GM19438 (cell line): Measurements from ENCODE around the gene LYRM4.

Experiments
- ATAC-seq: cut with Tn5 transposase; IDR thresholded peaks from one replicate; pipeline ENCODE4 v1.9.1; 2021; ENCODE audit warnings: low read depth; ENCODE audit not compliant: unreplicated experiment

LYRM4 gene

DNA sequence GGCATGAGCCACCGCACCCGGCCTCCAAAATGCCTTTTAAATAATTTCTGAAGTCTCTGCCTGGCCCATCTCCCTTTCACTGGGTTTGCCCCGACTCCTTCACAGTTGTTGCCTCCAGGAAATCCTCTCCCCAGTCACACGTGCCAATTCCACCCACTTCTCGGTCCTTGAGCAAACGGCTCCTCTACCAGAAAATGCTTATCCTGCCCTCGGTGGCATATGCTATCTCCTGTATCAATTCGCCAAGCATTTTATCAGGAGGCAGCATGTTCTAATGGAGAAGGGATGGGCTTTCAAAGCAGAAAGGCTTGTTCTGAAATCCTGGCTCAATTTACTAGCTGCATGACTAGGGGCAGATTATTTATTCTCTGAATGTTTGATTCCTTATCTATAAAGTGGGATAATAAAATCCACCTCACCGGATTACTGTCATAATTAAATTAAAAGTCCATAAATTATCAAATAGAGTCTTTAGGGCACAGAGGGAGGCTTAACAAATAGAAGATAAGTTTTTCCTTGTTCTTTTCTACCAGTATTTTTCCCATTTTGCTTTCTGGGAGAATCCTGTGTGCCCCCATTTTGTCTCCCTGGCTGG is 109.3 kb downstream of the LYRM4 start:
- no peak for ATAC-seq

DNA sequence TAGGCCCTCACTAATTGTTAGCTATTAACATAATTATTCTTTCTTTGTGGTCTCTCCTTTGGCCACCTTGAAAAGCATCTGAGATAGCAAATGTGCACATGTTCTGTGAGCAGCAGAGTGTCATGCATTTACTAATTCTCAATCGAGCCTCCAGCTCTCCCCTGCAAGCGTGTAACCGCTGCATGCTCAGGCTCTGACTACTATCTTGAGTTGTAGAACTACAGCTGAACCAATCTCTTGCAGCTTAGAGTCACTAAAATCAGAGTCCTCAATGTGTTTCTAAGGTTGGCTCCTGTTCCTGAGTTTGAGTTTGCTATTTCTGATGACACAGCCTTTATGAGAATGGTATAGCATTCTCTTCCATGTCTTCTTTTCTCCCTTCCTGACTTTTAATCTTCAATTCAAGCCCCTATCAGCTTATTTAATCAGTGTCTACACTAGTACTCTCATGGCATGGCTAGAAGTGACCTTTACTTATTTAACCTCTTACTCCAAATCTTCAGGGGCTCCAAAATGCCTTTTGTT is 110.1 kb downstream of the LYRM4 start:
- no peak for ATAC-seq

DNA sequence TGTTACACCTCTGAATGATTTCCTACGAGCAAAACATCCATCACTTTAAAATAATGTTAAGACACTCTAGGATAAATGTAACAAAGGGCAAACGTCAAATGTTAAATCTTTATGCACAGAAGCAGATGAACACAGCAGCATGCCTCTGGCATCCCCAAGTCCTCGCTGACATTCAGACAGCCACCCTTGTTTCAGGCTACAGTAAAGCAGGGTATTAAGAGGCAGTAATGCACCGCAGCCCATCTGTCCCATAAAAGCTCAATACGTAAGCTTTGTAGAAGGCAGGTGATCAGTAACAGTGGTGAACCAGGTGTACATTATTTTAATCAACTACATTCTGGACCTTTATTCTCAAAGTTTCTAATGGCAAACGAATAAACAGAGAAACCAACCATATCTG is 110.9 kb downstream of the LYRM4 start:
- ATAC-seq: no peak

DNA sequence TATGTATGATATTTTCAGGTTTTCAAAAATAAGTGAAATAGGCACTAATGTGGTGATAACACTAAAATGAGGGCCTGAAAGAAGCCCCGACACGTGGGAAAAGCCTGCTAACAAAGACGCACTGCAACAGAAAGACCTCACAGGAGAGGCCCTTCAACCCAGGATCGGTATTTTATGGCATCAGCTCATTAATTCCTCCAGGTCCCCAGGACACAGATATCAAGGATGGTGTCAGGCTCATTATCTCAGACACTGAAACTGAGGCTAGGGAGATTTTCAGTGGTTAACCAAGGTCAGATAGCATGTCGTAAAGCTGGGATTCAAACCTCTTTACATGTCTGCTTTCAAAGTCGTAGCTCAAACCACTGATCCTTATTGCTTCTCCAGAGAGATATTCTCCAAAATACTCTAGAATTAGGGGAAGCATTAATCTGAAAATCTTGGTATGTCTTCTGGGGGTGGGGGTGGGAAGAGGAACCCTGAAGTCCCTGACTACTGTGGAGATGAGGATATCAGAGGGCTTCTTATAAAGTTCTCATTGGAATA is 111.5 kb downstream of the LYRM4 start:
- no peak for ATAC-seq

DNA sequence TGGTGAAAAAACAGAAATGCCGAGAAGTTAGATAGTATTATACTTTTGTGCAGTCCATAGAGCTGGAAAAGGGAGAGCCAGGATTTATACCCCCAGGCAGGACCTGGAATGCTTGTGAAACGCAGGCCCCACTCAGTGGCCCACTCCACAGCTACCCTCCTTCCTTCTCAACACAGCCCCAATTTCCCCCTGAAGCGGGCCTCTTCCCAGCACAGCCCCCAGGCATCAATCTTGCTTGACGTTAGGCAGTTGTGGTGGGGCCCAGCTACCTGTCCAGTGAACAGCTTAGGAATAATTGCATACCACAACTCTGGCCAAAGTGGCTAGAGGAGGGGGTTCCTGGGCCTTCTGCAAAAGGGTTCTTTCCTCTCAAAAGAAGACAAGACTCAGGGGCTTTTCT is 114.4 kb downstream of the LYRM4 start:
- ATAC-seq: no peak

DNA sequence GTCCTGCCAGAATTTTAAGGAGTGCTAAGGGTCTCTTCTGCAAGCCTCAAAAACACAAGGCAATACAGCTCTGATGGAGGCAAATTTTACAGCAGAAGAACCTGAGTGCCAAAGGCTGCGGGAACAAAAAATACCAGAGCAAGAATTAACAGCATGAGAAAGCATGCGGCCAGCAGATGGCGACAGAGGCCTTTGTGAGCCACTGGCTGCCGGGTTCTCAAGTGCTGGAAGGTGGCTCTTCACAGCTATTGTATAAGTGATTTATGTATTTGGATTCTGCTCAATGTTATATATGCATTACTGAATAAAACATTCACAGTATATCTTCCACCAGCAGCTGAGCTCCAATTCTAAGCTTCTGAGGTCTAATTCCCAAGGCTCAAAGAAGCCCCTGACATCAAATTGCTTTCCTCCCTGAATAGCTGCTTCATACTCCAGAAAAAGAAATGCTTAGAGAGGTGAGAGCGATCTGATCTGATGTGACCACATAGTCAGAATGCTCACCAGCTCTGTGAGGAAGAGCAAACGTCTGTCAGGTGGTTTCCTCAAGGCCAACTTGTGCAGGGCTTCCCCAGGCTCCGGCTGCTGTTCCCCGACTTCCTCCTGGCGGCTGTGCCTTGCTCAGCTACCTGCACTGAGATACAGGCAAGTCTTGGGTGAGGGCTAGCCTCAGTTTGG is 117.0 kb downstream of the LYRM4 start:
- no peak for ATAC-seq

DNA sequence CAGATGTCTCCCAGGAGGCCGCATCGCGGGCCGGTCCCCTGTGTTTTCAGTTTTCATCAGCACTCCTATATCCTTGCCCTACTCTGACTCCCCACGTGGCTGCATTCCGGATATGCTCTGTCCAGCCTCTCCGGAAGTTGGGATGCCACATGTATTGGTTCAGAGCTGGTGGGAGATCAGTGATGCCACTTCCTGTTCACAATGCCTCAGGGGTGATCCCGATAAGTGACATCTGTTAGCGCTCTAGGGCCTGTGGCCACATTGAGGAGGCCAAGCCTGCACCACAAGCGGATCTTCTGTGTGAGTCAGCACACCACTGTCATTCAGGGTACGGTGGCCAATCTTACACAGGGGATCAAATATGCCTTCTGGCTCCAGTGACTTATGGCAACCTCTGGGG is 117.8 kb downstream of the LYRM4 start:
- no peak for ATAC-seq

DNA sequence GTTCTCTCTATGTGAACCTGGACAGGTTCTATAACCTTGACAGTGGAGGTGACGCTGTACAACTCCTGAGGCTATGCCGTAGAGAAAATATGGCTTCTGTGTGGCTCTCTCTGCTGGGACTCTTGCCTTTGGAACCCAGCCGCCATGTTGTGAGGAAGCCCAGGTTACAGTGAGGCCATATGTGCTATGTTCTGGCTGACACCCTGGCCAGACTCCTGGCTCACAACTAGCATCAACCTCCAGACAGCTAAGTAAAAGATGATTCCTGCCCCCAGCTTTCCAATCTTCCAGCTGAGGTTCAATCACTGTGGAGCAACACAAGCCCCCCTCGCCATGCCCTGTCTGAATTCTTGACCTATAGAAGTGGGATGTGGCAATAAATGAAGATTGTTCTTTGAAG is 118.6 kb downstream of the LYRM4 start:
- ATAC-seq: no peak

DNA sequence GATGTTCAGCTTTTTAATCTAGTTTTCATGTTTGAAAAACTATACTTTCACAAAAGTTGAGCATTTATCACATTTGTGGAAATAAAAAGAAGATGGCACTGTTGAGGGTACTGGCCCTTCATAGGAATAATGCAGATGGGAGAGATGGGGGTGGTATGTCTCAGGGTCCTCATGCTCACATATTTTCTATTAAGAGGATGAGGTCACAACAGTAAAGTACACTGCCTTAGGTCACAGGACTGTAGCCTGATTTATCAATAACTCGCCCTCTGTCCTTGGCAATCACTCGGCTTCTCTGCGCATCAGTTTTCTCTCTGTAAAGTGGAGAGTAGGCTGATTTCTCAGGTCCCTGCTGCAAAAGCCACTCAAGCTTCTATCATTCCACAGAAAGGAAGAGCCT is 119.7 kb downstream of the LYRM4 start:
- no peak for ATAC-seq

DNA sequence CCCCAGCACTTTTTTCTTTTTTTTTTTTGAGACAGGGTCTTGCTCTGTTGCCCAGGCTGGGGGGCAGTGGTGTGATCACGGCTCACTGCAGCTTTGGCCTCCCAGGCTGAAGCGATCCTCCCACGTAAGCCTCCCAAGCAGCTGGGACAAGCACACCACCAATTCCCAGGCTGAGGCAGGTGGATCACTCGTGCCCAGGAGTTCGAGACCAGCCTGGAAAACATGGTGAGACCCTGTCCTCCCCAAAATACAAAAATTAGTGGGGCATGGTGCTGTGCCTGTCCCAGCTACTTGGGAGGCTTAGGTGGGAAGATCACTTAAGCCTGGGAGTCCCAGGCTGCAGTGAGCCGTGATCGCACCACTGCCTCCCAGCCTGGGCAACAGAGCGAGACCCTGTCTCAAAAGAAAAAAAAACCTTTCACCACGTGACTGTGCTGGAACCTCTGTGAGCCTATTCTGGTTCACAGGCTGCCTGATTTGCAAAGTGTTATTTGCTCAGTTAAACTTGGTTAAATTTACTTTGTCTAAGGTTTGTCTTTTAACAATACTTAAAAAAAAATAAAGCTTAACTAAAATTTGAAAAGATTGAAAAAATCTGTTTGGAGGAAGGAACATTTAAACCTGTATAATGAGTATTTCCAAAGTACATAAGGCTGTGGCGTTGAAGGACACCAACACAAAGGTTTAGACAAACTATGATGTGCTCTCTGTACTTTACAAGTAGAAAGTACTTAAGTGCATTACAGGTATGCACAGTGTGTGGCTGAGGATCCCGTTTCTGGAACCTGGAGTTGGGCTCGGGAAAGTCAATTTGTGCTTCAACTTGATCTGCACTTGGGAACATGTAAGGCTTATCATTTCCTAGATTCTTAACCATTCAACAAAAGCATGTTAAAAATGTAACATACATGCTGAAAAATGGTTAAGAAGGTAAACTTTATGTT is 120.7 kb downstream of the LYRM4 start:
- ATAC-seq: no peak

DNA sequence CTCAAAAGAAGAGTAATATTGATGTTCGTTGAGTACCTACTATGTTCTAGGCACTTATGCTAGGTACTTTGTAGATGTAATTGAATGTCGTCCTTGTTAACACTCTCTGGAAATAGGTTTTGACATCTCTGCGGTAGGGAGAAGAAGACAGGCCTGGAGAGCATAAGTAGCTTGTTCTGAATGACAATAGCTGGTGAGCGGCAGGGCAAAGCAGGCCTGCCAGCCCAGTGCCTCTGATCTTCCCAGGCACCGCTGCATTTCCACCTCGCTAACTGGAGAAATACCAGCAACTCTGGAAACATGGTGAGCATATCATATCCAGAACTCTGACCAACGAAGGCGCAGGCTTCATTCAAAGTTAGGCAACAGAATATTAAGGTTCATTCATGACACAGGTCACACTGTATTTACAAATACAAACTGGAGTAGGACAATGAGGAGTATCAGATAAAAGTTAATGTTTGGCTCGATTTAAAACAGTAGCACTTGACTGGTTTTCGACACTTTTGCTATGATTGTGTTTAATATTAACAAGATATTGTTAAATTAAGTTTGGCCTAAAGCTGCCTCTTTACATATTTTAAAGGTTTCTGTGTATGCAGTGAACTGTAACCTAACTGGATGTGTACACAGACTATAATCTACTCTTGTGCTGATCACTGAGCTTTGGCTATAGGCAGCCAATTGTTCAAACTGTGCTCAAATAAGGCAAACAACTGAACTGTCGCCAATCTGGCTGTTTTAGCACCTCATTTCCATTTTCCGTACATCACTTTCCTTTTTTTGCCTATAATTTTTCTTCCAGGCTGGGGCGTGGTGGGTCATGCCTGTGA is 121.5 kb downstream of the LYRM4 start:
- ATAC-seq: no peak

DNA sequence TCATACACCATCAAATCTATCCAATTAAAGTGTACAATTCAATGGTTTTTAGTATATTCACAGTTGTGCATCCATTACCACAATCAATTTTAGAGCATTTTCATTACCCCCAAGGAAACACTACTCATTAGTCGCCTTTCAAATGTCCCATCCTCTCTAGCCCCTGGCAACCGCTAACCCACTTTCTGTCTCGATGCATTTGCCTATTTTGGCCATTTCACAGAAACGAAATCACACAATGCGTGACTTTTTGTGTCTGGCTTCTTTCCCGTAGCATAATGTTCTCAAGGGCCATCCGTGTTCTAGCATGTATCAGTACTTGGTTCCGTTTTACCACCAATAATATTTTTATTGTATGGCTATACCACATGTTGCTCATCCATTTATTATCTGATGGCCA is 123.9 kb downstream of the LYRM4 start:
- no peak for ATAC-seq

DNA sequence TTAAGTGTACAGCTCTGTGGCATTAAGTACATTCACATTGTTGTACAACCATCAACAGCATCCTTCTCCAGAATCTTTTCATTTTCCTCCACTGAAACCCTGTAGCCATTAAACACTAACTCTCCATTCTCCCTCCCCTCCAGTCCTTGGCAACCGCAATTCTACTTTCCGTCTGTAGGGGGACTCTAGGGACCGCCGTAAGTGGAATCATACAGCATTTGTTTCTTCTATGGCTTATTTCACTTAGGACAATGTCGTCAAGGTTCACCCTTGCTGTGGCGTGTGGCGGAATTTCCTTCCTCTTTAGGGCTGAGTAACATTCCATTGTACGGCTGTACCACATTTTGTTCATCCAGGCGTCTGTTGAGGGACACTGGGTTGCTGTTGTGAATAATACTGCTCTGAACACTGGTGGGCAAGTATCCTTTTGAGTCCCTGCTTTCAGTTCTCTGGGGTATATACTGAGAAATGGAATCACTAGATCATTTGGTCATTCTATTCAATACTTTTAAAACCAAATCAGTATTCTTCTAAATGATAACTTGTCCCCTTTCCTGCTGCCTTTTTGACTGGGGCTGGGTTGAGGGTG is 124.9 kb downstream of the LYRM4 start:
- no peak for ATAC-seq

DNA sequence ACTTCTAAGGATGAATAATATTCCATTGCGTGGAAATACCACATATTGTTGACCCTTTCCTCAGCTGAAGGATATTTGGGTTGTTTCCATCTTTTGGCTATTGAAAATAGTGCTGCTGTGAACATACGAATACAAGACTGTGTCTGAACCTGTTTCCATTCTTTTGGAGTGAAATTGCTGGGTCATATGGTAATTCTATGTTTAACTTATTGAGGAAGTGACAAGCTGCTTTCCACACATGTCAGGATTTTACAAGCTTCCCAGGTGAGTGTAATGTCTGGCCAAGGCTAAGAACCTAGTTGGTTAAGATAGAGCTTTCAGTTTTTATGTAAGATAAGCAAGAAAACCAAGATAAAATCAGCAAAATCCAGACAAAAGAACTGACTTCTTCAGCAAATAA is 126.8 kb downstream of the LYRM4 start:
- ATAC-seq: no peak

DNA sequence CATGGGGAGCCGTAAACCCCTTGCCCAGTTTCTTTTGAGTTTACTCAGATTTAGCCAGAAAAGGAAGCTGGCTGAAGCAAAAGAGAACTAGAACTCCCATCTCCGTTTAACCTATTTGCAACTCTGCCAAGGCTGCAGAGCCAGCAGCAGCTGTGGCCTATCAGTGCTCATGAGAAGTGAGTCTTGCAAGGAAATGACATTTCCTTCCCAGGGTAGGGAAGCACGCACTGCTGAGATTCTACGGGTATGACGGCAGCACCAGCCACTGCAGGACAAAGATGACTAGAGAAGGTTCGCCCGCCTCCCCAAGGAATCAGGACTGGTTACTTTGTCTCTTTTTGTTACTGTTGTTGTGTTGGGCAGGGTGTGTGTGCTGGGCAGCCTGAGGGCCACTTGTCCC is 128.0 kb downstream of the LYRM4 start:
- no peak for ATAC-seq

DNA sequence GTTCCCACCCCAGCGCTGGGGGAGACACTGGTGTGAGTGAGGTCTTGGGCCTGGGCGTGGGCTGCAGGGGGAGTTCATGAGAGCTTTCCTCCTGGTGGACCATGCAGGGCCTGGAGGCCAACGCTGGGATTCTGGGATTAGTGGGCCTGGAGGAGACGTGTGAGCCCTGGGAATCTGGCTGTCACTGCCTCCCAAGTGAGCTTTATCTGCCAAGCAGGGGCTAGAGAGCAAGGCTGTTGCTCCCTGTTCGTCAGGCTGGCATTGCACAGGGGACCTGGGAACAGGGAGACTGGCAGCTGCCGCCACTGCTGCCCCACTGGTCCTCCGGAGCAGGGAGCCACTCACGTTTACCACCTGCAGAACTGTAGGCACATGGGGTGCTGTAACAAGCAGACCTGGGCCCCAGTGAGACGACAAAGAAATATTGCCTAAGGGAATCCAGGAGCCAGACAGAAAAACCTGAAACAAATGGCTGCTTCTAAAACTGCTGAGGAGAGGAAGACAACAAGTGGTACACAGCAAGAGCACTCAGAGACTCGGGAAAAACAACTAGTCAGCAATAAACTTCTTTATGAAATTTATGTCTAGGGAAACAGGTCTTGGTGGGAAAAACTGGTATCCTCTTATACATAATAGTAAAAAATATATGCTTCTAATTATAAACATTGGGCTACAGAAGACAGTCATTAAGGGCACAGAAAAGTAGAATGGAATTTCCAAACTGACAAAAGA is 130.4 kb downstream of the LYRM4 start:
- ATAC-seq: no peak

DNA sequence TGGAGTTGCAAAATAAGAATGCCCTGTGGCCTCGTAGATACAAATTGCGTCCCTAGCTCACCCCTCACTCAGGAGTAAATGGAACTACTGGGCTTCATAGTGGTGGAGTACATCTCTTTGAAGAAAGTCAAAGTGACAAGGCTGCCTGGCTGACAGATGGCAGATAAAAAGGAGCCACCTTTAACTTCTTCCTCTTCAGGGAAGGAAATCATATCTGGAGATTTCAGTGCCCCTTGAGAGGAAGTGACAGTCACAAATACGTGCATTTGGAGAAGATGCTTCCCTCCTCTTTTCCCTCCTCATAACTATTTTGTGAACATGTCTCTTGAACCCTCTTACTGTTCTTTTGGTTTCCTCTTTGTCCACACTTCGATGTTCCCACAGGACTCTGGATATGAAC is 132.4 kb downstream of the LYRM4 start:
- no peak for ATAC-seq

DNA sequence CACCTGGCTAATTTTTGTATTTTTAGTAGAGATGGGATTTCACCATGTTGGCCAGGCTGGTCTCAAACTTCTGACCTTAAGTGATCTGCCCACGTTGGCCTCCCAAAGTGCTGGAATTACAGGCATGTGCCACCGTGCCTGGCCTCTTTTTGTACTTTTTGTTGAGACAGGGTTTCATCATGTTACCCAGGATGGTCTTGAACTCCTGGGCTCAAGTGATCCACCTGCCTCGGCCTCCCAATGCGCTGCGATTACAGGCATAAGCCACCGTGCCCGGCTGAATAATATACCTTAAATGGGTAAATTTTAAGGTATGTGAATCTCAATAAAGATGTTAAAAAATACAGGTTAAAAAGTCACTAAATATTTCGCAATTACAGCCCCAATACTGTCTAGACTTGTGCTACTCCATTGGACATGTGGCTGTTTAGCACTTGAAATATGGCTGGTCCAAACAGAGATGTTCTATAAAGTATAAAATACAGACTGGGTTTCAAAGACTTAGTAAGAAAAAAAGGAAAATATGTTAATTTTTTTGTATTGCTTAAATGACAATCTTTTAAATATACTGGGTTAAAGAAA is 133.6 kb downstream of the LYRM4 start:
- no peak for ATAC-seq

DNA sequence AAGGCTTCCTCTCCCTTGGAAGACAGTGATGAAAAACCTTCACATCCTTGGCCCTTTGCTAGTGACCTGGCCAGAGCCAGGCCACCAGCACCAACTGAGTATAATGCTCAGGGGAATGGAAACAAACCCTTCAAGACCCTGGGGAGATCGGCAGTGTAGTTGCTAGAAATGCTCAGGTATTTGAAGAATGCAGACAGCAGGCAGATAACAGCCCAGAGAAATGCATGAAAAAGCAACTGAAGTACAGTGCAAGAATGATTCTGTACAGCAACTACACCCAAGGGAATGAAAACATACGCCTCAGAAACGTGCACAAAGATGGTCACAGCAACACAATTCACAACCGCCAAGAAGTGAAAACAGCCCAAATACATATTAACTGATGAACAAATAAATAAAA is 134.5 kb downstream of the LYRM4 start:
- no peak for ATAC-seq
